ENCODE data around the gene DNER. TPM values are rescaled to one million over a fixed set of nuclear protein-coding genes. Genes with fewer than 3 reads are reported as not detected.

Gene DNER
- total and polyA plus RNA-seq, 4 donors = 56.5 to 446 (median 269) TPM

Small RNA genes within 50 kb of the gene (small RNA-seq; reads per million reads assigned to genes)
- gene RNU7-9P (ENCODE audit: low replicate concordance) = not detected

Other genes with a start within 250 kb of the DNER start
- 100 to 1,000 TPM; 179 to 233 TPM for gene TRIP12, start 207.5 kb upstream of the DNER start, total RNA-seq
- gene TRIP12, start 207.5 kb upstream of the DNER start, polyA plus RNA-seq (ENCODE audit: insufficient read length in 2 of 2) = 100 to 1,000 TPM; 106 to 139 TPM
- 10 to 100 TPM in 1 of 2 donors, 1 to 10 TPM in 1; 9.3 to 10.6 TPM for gene FBXO36, start 207.9 kb upstream of the DNER start, total RNA-seq
- 1 to 10 TPM; 6.8 to 9.3 TPM for gene FBXO36, start 207.9 kb upstream of the DNER start, polyA plus RNA-seq (ENCODE audit: insufficient read length in 2 of 2)

Data from spinal cord (tissue), 4 donors.